ENCODE results near the gene ARL2.
A peak's percentile ranks its signal among the peaks of the same experiment; 100 is the strongest.

The ARL2 gene

GRCh38 chr11:65032216-65032615 is 18.3 kb downstream of the ARL2 start:
- Histone ChIP-seq H3K27me3 (ENCODE audit: control insufficient read depth in 1 of 2, insufficient read depth in 2 of 2, low read length in 2 of 2) (no peaks in the 10 kb centered on the region), H3K9me3 (ENCODE audit: low read length) (no peaks in the 10 kb centered on the region), H3K36me3 (ENCODE audit: insufficient read depth, low read length) (peaks cover 39% of the 10 kb centered on the region), H3K4me3 (ENCODE audit: low read depth in 1 of 2, low read length in 2 of 2) (no peak overlapping the region), H3K4me1 (ENCODE audit: insufficient read depth, low read length) (peaks cover 8% of the 10 kb centered on the region), H3K9ac (ENCODE audit: low read length) (no peak overlapping the region), H3K27ac (ENCODE audit: low read depth, low read length) (no peak overlapping the region)

DNA sequence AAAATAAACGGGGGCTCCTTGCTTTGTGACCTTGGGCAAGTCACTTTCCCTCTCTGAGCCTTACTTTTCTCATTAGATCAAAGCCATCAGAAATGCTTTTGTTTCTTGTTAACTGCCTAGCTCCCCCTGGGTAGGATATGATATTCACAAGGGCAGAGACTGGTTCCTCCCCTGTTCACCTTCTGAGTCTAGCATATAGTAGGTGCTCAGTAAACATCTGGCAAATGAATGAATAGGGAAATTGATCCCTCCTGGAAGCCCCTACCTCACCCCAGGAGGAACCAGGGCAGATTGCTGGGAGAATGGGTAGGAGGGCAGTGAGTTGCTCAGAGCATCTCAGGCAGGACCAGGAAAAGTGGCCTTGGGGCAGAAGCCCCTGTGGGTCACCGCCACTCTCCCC is 20.5 kb downstream of the ARL2 start:
- H3K4me3 ChIP-seq (ENCODE audit: low read depth in 1 of 2, low read length in 2 of 2) = no peak overlapping the region
- H3K27ac ChIP-seq (ENCODE audit: low read depth, low read length) = no peak overlapping the region
- H3K27me3 ChIP-seq (ENCODE audit: control insufficient read depth in 1 of 2, insufficient read depth in 2 of 2, low read length in 2 of 2) = no peaks in the 10 kb centered on the region
- no peaks in the 10 kb centered on the region for H3K4me1 ChIP-seq (ENCODE audit: insufficient read depth, low read length)
- no peak overlapping the region for H3K9ac ChIP-seq (ENCODE audit: low read length)
- no peaks in the 10 kb centered on the region for H3K9me3 ChIP-seq (ENCODE audit: low read length)
- peaks cover 54% of the 10 kb centered on the region for H3K36me3 ChIP-seq (ENCODE audit: insufficient read depth, low read length)

DNA sequence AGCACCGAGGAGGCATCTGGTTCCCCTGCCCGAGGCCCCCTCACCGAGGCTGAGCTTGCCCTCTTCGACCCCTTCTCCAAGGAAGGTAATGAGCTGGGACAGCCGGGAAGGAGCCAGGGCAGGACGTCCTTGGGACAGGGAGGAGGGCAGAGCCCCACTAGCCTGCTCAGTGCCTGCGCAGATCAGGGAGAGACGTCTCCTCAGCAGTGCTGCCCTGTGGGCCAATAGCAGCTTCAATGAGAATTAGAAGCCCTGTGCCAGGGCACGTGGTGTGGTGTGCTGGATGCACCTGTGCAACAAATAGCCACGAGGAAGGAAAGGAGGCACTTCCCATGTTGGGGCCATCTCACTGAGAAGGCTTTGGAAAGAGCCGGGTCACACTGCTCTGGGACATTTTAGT is 21.6 kb downstream of the ARL2 start:
- no peaks in the 10 kb centered on the region for H3K9me3 ChIP-seq (ENCODE audit: low read length)
- peaks cover 60% of the 10 kb centered on the region for H3K36me3 ChIP-seq (ENCODE audit: insufficient read depth, low read length)
- H3K4me3 ChIP-seq (ENCODE audit: low read depth in 1 of 2, low read length in 2 of 2) = no peak overlapping the region
- H3K9ac ChIP-seq (ENCODE audit: low read length) = no peak overlapping the region
- H3K27ac ChIP-seq (ENCODE audit: low read depth, low read length) = no peak overlapping the region
- no peaks in the 10 kb centered on the region for H3K27me3 ChIP-seq (ENCODE audit: control insufficient read depth in 1 of 2, insufficient read depth in 2 of 2, low read length in 2 of 2)
- H3K4me1 ChIP-seq (ENCODE audit: insufficient read depth, low read length) = no peaks in the 10 kb centered on the region

GRCh38 chr11:65036931-65037330 is 23.0 kb downstream of the ARL2 start:
- H3K27me3 ChIP-seq (ENCODE audit: control insufficient read depth in 1 of 2, insufficient read depth in 2 of 2, low read length in 2 of 2) = no peaks in the 10 kb centered on the region
- no peaks in the 10 kb centered on the region for H3K4me1 ChIP-seq (ENCODE audit: insufficient read depth, low read length)
- H3K27ac ChIP-seq (ENCODE audit: low read depth, low read length) = no peak overlapping the region
- peaks cover 57% of the 10 kb centered on the region for H3K36me3 ChIP-seq (ENCODE audit: insufficient read depth, low read length)
- no peak overlapping the region for H3K9ac ChIP-seq (ENCODE audit: low read length)
- no peaks in the 10 kb centered on the region for H3K9me3 ChIP-seq (ENCODE audit: low read length)
- no peak overlapping the region for H3K4me3 ChIP-seq (ENCODE audit: low read depth in 1 of 2, low read length in 2 of 2)

DNA sequence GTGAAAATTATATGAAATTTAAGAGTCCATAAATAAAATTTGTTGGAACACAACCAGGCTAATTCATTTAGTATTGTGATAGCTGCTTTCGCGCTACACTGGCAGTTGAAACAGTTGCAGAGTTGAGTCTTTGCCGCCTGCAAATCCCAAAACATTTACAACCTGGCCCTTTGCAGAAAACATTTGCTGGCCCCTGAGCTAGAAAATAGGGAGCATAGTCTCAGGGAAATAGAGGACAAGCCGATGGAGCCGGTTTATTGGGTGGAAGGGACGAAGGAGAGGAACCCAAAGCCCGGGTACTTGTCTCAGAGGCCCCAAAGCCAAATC is 26.5 kb downstream of the ARL2 start:
- H3K27me3 ChIP-seq (ENCODE audit: control insufficient read depth in 1 of 2, insufficient read depth in 2 of 2, low read length in 2 of 2) = no peaks in the 10 kb centered on the region
- peak overlapping the region; percentile 91 for H3K27ac ChIP-seq (ENCODE audit: low read depth, low read length)
- peaks cover 10% of the 10 kb centered on the region for H3K4me1 ChIP-seq (ENCODE audit: insufficient read depth, low read length)
- H3K36me3 ChIP-seq (ENCODE audit: insufficient read depth, low read length) = peaks cover 41% of the 10 kb centered on the region
- H3K9me3 ChIP-seq (ENCODE audit: low read length) = no peaks in the 10 kb centered on the region
- peak overlapping the region; percentile 70 to 71 for H3K4me3 ChIP-seq (ENCODE audit: low read depth in 1 of 2, low read length in 2 of 2)
- H3K9ac ChIP-seq (ENCODE audit: low read length) = no peak overlapping the region

DNA sequence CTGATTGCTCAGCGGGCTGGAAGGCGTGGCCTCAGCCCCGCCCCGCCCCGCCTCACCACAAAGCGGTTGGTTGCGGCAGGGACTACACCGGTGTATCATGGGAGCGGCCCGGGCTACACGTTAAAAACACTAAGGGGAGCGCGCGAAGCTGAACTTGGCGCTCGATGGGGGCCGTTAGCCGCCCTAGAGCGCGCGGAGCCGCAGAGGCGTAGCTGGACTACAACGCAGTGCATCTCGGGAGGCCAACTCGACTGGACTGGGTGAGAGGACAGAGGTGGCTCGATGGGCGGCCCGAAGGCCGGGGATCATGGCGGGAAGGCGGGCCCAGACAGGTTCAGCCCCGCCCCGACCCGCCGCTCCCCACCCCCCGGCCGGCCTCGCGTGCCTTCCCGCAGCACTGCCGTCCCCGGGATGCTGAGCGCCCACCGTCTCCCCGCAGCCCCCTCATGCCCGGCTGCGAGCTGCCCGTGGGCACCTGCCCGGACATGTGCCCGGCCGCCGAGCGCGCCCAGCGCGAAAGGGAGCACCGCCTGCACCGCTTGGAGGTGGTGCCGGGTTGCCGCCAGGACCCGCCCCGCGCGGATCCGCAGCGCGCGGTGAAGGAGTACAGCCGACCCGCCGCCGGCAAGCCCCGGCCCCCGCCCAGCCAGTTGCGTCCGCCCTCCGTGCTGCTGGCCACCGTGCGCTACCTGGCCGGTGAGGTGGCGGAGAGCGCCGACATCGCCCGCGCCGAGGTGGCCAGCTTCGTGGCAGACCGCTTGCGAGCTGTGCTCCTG is 27.1 kb downstream of the ARL2 start, which contains the start of gene SAC3D1:
SAC3D1 (plus strand) TSS at position 364 of the 776 bp plus-strand sequence; CDS start at position 447, 83 bp downstream.
- Histone ChIP-seq H3K9ac (ENCODE audit: low read length) (no peak within 1 kb of the TSS), H3K4me1 (ENCODE audit: insufficient read depth, low read length) (peaks cover 10% of the 10 kb centered on the region), H3K27ac (ENCODE audit: low read depth, low read length) (peak within 1 kb of the TSS; percentile 91), H3K9me3 (ENCODE audit: low read length) (no peaks in the 10 kb centered on the region), H3K27me3 (ENCODE audit: control insufficient read depth in 1 of 2, insufficient read depth in 2 of 2, low read length in 2 of 2) (no peaks in the 10 kb centered on the region), H3K4me3 (ENCODE audit: low read depth in 1 of 2, low read length in 2 of 2) (peak within 1 kb of the TSS; percentile 70 to 71), H3K36me3 (ENCODE audit: insufficient read depth, low read length) (peaks cover 35% of the 10 kb centered on the region)

DNA sequence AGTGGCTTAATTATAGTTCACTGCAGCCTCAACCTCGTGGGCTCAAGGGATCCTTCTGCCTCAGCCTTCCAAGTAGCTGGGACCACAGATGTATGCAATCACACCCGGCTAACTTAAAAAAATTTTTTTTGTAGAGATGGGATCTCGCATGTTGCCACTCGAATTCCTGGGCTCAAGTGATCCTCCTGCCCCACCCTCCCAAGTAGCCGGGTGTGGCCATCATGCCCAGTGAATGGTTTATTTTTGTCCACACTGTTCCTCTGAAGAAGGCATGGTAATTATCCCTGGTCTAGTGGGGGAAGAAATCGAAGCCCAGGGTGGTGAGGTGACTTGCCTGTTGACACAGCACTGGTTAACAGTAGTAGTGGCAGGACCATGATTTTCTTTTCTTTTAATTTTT is 28.9 kb downstream of the ARL2 start:
- peaks cover 18% of the 10 kb centered on the region for H3K4me1 ChIP-seq (ENCODE audit: insufficient read depth, low read length)
- no peaks in the 10 kb centered on the region for H3K9me3 ChIP-seq (ENCODE audit: low read length)
- H3K27me3 ChIP-seq (ENCODE audit: control insufficient read depth in 1 of 2, insufficient read depth in 2 of 2, low read length in 2 of 2) = no peaks in the 10 kb centered on the region
- no peak overlapping the region for H3K27ac ChIP-seq (ENCODE audit: low read depth, low read length)
- peaks cover 26% of the 10 kb centered on the region for H3K36me3 ChIP-seq (ENCODE audit: insufficient read depth, low read length)
- no peak overlapping the region for H3K4me3 ChIP-seq (ENCODE audit: low read depth in 1 of 2, low read length in 2 of 2)
- no peak overlapping the region for H3K9ac ChIP-seq (ENCODE audit: low read length)

DNA sequence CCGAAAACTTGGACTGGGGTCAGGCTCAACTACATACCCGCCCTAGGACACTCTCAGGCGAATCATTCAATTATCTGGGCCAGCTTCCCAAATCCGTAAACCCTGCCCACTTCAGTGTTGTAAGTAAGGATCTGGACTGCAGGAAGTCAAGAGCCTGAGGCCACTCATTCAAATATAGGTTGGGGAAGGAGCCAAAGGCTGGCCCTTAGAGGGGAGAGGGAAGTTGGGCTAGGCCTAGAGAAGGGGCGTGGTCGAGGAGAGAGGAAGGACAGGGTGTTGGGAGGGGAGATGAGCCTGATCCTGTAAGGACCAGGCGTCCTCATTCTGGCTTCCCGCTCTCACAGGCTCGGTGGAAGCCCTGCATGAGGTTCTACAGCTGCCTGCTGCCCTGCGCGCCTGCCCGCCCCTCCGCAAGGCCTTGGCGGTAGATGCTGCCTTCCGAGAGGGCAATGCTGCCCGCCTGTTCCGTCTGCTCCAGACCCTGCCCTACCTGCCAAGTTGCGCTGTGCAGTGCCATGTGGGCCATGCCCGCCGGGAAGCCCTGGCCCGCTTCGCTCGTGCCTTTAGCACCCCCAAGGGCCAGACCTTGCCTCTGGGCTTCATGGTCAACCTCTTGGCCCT is 30.0 kb downstream of the ARL2 start:
- Histone ChIP-seq H3K4me1 (ENCODE audit: insufficient read depth, low read length) (peaks cover 24% of the 10 kb centered on the region), H3K9ac (ENCODE audit: low read length) (no peak overlapping the region), H3K27ac (ENCODE audit: low read depth, low read length) (no peak overlapping the region), H3K36me3 (ENCODE audit: insufficient read depth, low read length) (peaks cover 18% of the 10 kb centered on the region), H3K9me3 (ENCODE audit: low read length) (no peaks in the 10 kb centered on the region), H3K27me3 (ENCODE audit: control insufficient read depth in 1 of 2, insufficient read depth in 2 of 2, low read length in 2 of 2) (no peaks in the 10 kb centered on the region), H3K4me3 (ENCODE audit: low read depth in 1 of 2, low read length in 2 of 2) (no peak overlapping the region)

DNA sequence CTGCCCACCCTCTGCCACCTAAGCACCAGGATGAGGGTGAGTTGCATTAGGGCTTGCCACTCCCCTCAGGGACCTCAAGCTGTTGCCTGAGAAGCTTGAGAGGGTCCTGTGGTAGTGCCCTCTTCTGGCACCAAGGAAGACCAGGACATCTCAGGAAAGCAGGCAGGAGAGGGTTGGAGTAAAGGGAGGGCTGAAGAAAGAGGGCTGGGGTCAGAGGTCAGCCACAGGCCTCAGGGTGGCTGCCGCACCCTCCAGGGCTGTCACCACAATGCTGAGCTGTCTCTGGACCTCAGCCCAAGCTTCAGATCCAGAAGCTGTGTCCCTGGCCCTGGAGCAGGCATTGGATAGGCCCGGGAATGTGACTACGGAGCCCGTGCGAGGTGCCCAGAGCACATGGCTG is 31.1 kb downstream of the ARL2 start:
- H3K4me1 ChIP-seq (ENCODE audit: insufficient read depth, low read length) = peaks cover 24% of the 10 kb centered on the region
- no peak overlapping the region for H3K4me3 ChIP-seq (ENCODE audit: low read depth in 1 of 2, low read length in 2 of 2)
- H3K27me3 ChIP-seq (ENCODE audit: control insufficient read depth in 1 of 2, insufficient read depth in 2 of 2, low read length in 2 of 2) = no peaks in the 10 kb centered on the region
- H3K27ac ChIP-seq (ENCODE audit: low read depth, low read length) = no peak overlapping the region
- no peaks in the 10 kb centered on the region for H3K9me3 ChIP-seq (ENCODE audit: low read length)
- no peak overlapping the region for H3K9ac ChIP-seq (ENCODE audit: low read length)
- peaks cover 11% of the 10 kb centered on the region for H3K36me3 ChIP-seq (ENCODE audit: insufficient read depth, low read length)

- Histone ChIP-seq H3K4me1 (ENCODE audit: insufficient read depth, low read length) (peaks cover 24% of the 10 kb centered on the region), H3K36me3 (ENCODE audit: insufficient read depth, low read length) (peaks cover 11% of the 10 kb centered on the region), H3K27ac (ENCODE audit: low read depth, low read length) (no peak overlapping the region), H3K4me3 (ENCODE audit: low read depth in 1 of 2, low read length in 2 of 2) (no peak overlapping the region), H3K27me3 (ENCODE audit: control insufficient read depth in 1 of 2, insufficient read depth in 2 of 2, low read length in 2 of 2) (no peaks in the 10 kb centered on the region), H3K9ac (ENCODE audit: low read length) (no peak overlapping the region), H3K9me3 (ENCODE audit: low read length) (no peaks in the 10 kb centered on the region)
Measured at GRCh38 chr11:65045728-65046127, 31.8 kb downstream of the ARL2 start.

DNA sequence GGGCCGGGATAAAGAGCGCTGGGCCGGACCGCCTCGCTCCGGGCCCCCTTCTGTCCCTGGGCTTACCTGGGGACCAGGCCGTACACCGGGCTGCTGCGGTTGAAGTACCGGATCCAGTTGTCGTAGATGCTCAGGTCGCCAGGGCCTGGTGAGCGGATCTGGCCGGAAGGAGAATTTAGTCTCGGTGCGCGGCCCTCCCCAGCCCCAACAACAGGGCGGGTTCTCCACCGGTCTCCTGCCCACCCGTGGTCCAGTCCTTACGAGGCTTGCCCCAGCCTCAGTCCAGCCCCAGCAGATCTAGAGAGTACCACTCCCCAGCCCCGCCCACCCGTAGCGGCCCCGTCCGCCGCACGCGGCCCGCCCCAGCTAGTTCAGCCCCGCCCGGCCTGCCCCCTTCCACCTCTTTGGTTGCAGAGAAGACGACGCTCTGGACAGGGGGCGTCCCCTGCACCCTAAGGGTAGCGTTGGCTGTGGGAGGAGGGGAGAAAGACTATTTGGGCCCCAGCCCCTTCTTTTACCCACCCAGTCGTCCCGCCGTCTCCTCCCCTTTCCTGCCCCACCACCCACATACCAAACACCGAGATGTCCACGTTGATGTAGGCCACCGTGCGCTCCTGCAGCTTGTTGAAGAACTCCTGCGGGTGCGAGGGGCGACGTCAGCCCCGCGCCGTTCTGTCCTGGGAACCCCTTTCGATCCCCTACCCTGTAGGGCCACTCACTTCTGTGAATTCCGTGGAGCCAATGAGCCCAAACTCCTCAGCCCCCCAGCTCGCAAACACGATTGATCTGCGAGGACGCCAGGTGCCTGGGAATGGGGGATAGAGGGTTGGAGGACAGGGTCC is 33.8 kb downstream of the ARL2 start:
- Histone ChIP-seq H3K9me3 (ENCODE audit: low read length) (no peaks in the 10 kb centered on the region), H3K9ac (ENCODE audit: low read length) (peak overlapping the region; percentile 50), H3K36me3 (ENCODE audit: insufficient read depth, low read length) (peaks cover 11% of the 10 kb centered on the region), H3K27me3 (ENCODE audit: control insufficient read depth in 1 of 2, insufficient read depth in 2 of 2, low read length in 2 of 2) (peaks cover 0 to 1% of the 10 kb centered on the region in 2 donors), H3K27ac (ENCODE audit: low read depth, low read length) (peak overlapping the region; percentile 65), H3K4me1 (ENCODE audit: insufficient read depth, low read length) (peaks cover 16% of the 10 kb centered on the region), H3K4me3 (ENCODE audit: low read depth in 1 of 2, low read length in 2 of 2) (peak overlapping the region; percentile 58 to 72)
